Breast epithelium (tissue), 4 donors: ENCODE data around the gene LDAH. TPM values are rescaled to one million over a fixed set of nuclear protein-coding genes. Genes with fewer than 3 reads are reported as not detected.

Experiments used
- DNase-seq, 2 donors: peaks; one replicate each; pipeline ENCODE4 v3.0.0-alpha.2; 2019; ENCODE audit warnings: low spot score in 2 of 2
- H3K27ac ChIP-seq, 2 donors: fragments of 200-600 bp; sonication (generic) in 1 of 2; one replicate each; pipeline ENCODE4 v1.5.1; 2016 to 2019; ENCODE audit warnings: mild to moderate bottlenecking in 1 of 2
- H3K27me3 ChIP-seq, 2 donors: fragments of 200-600 bp; sonication (generic) in 1 of 2; one replicate each; pipeline versions ENCODE4 v1.5.1 to v1.6.0; 2017 to 2019; ENCODE audit warnings: control low read depth in 1 of 2, mild to moderate bottlenecking in 1 of 2
- H3K36me3 ChIP-seq: fragments of 200-600 bp; one replicate; pipeline ENCODE4 v1.5.1; 2019
- H3K4me1 ChIP-seq, 2 donors: fragments of 200-600 bp; sonication (generic); one replicate each; pipeline ENCODE4 v1.5.1; 2016 to 2019; ENCODE audit warnings: control low read depth in 1 of 2
- H3K4me3 ChIP-seq, 3 donors: fragments of 200-600 bp; sonication (generic); 1 replicate in 2 of 3; 2 replicates in 1 of 3; pipeline ENCODE4 v1.5.1; 2016 to 2019; ENCODE audit warnings: mild to moderate bottlenecking in 3 of 3, moderate library complexity in 2 of 3
- H3K9me3 ChIP-seq, 2 donors: fragments of 200-600 bp; sonication (generic) in 1 of 2; one replicate each; pipeline ENCODE4 v1.5.1; 2016 to 2019; ENCODE audit warnings: control low read depth in 1 of 2
- CTCF ChIP-seq, 3 donors: fragments of 450-650 bp; IDR thresholded peaks; one replicate each; pipeline ENCODE4 v1.5.1; 2016 to 2017; ENCODE audit warnings: antibody characterized with exemption in 3 of 3, mild to moderate bottlenecking in 3 of 3, moderate library complexity in 3 of 3
- POLR2A ChIP-seq: fragments of 450-650 bp; IDR thresholded peaks from one replicate; pipeline ENCODE4 v1.6.1; 2016; ENCODE audit warnings: antibody characterized with exemption, mild to moderate bottlenecking, moderate library complexity
- POLR2AphosphoS5 ChIP-seq, 3 donors: sonication (generic); formaldehyde crosslinking; IDR thresholded peaks; one replicate each; pipeline ENCODE4 v1.6.1; 2017; ENCODE audit warnings: antibody characterized with exemption in 3 of 3
- intact Hi-C: fragments of 100-400 bp; cut with DNase I; formaldehyde crosslinking; loops from one replicate; pipeline ENCODE4 v1.15.1; 2023; ENCODE audit warnings: low total_unique reads
- total RNA-seq, 3 donors: library from RNA; depleted of rRNA; stranded (reverse); fragments of >200 nt; gene quantifications; one replicate each; pipeline ENCODE4 v1.1.0, GENCODE V29; 2016

Gene LDAH
- total RNA-seq, 3 donors from 2014 or later = 12.3 to 17.0 (median 12.5) TPM

- Histone ChIP-seq H3K9me3 (no peaks in the 10 kb centered on the region), H3K27me3 (no peaks in the 10 kb centered on the region), H3K36me3 (no peaks in the 10 kb centered on the region), H3K27ac (no peak overlapping the region), H3K4me3 (no peak overlapping the region), H3K4me1 (no peaks in the 10 kb centered on the region)
- TF ChIP-seq CTCF (IDR thresholded peaks at IDR 0.05) = no peak
- TF ChIP-seq POLR2A = no peak
- no peak for TF ChIP-seq POLR2AphosphoS5 (IDR thresholded peaks at IDR 0.05)
- intact Hi-C loops = no loop called here
- DNase-seq = no peak
Measured at GRCh38 chr2:20745924-20746555, 76.9 kb downstream of the LDAH start.

GRCh38 chr2:20744366-20745335 is 78.2 kb downstream of the LDAH start:
- intact Hi-C loops = no loop called here
- Histone ChIP-seq H3K27ac (no peak overlapping the region), H3K27me3 (no peaks in the 10 kb centered on the region), H3K4me1 (no peaks in the 10 kb centered on the region), H3K4me3 (no peak overlapping the region), H3K9me3 (no peaks in the 10 kb centered on the region), H3K36me3 (no peaks in the 10 kb centered on the region)
- no peak for DNase-seq
- TF ChIP-seq POLR2AphosphoS5 (IDR thresholded peaks at IDR 0.05) (no peak), POLR2A (no peak), CTCF (IDR thresholded peaks at IDR 0.05) (no peak)

- Histone ChIP-seq H3K36me3 (no peaks in the 10 kb centered on the region), H3K4me3 (no peak overlapping the region), H3K9me3 (no peaks in the 10 kb centered on the region), H3K4me1 (no peaks in the 10 kb centered on the region), H3K27me3 (no peaks in the 10 kb centered on the region), H3K27ac (no peak overlapping the region)
- TF ChIP-seq POLR2A = no peak
- no peak for TF ChIP-seq CTCF (IDR thresholded peaks at IDR 0.05)
- TF ChIP-seq POLR2AphosphoS5 (IDR thresholded peaks at IDR 0.05) = no peak
- intact Hi-C loops = no loop called here
- DNase-seq = no peak
Measured at GRCh38 chr2:20738772-20739171, 84.1 kb downstream of the LDAH start.

- Histone ChIP-seq H3K27ac (no peak overlapping the region), H3K36me3 (no peaks in the 10 kb centered on the region), H3K9me3 (no peaks in the 10 kb centered on the region), H3K27me3 (no peaks in the 10 kb centered on the region), H3K4me3 (no peak overlapping the region), H3K4me1 (no peaks in the 10 kb centered on the region)
- TF ChIP-seq POLR2AphosphoS5 (IDR thresholded peaks at IDR 0.05) = no peak
- no peak for TF ChIP-seq POLR2A
- TF ChIP-seq CTCF (IDR thresholded peaks at IDR 0.05) = no peak
- intact Hi-C loops = no loop called here
- no peak for DNase-seq
Measured at GRCh38 chr2:20737505-20737904, 85.4 kb downstream of the LDAH start.
